Measurements from ENCODE around the gene TMEM163.

TMEM163 gene

GRCh38 chr2:134611316-134611715 lies 107.5 kb downstream of the TMEM163 start:
- TF ChIP-seq CTCF (IDR thresholded peaks at IDR 0.05; ENCODE audit: unreplicated experiment in 3 of 3) = no peak
- Mint-ChIP-seq H3K4me1 (no peaks in the 10 kb centered on the region), H3K27ac (no peak overlapping the region), H3K4me3 (no peak overlapping the region), H3K9me3 (peaks cover 30% of the 10 kb centered on the region), H3K27me3 (ENCODE audit: low read depth) (peaks cover under 1% of the 10 kb centered on the region), H3K36me3 (ENCODE audit: low read depth) (no peaks in the 10 kb centered on the region)

GRCh38 chr2:134610871-134611270 lies 107.9 kb downstream of the TMEM163 start:
- Mint-ChIP-seq H3K4me1 (no peaks in the 10 kb centered on the region), H3K4me3 (no peak overlapping the region), H3K27ac (no peak overlapping the region), H3K36me3 (ENCODE audit: low read depth) (no peaks in the 10 kb centered on the region), H3K9me3 (peaks cover 31% of the 10 kb centered on the region), H3K27me3 (ENCODE audit: low read depth) (peaks cover 3% of the 10 kb centered on the region)
- TF ChIP-seq CTCF (IDR thresholded peaks at IDR 0.05; ENCODE audit: unreplicated experiment in 3 of 3) = no peak

GRCh38 chr2:134609924-134610513 lies 108.8 kb downstream of the TMEM163 start:
- Mint-ChIP-seq H3K36me3 (ENCODE audit: low read depth) (no peaks in the 10 kb centered on the region), H3K4me1 (no peaks in the 10 kb centered on the region), H3K4me3 (no peak overlapping the region), H3K27ac (no peak overlapping the region), H3K9me3 (peaks cover 30% of the 10 kb centered on the region), H3K27me3 (ENCODE audit: low read depth) (peaks cover 3% of the 10 kb centered on the region)
- TF ChIP-seq CTCF (IDR thresholded peaks at IDR 0.05; ENCODE audit: unreplicated experiment in 3 of 3) = no peak

- Mint-ChIP-seq H3K9me3 (peaks cover 11% of the 10 kb centered on the region), H3K27me3 (ENCODE audit: low read depth) (peaks cover 3% of the 10 kb centered on the region), H3K4me1 (no peaks in the 10 kb centered on the region), H3K4me3 (no peak overlapping the region), H3K36me3 (ENCODE audit: low read depth) (no peaks in the 10 kb centered on the region), H3K27ac (no peak overlapping the region)
- TF ChIP-seq CTCF (IDR thresholded peaks at IDR 0.05; ENCODE audit: unreplicated experiment in 3 of 3) = no peak
Observed at GRCh38 chr2:134603966-134604365, 114.8 kb downstream of the TMEM163 start.

GRCh38 chr2:134602666-134603065 lies 116.1 kb downstream of the TMEM163 start:
- H3K9me3 Mint-ChIP-seq = peaks cover 12% of the 10 kb centered on the region
- TF ChIP-seq CTCF (IDR thresholded peaks at IDR 0.05; ENCODE audit: unreplicated experiment in 3 of 3) = no peak
- H3K4me3 Mint-ChIP-seq = no peak overlapping the region
- H3K27ac Mint-ChIP-seq = no peak overlapping the region
- H3K27me3 Mint-ChIP-seq (ENCODE audit: low read depth) = peaks cover 3% of the 10 kb centered on the region
- H3K36me3 Mint-ChIP-seq (ENCODE audit: low read depth) = no peaks in the 10 kb centered on the region
- no peaks in the 10 kb centered on the region for H3K4me1 Mint-ChIP-seq

- TF ChIP-seq CTCF (IDR thresholded peaks at IDR 0.05; ENCODE audit: unreplicated experiment in 3 of 3) = no peak
- no peaks in the 10 kb centered on the region for H3K4me1 Mint-ChIP-seq
- H3K9me3 Mint-ChIP-seq = peaks cover 8% of the 10 kb centered on the region
- H3K27ac Mint-ChIP-seq = no peak overlapping the region
- H3K27me3 Mint-ChIP-seq (ENCODE audit: low read depth) = peaks cover 2% of the 10 kb centered on the region
- H3K4me3 Mint-ChIP-seq = no peak overlapping the region
- H3K36me3 Mint-ChIP-seq (ENCODE audit: low read depth) = no peaks in the 10 kb centered on the region
Observed at GRCh38 chr2:134601264-134601663, 117.5 kb downstream of the TMEM163 start.

Data from nephron (organoid).